Glutamatergic neuron (in vitro differentiated cells): ENCODE measurements around the gene ZNF619. TPM values are rescaled to one million over a fixed set of nuclear protein-coding genes. Genes with fewer than 3 reads are reported as not detected.

ENCODE experiments used
- DNase-seq: peaks from one replicate; pipeline ENCODE4 v3.0.0; 2022
- H3K27ac Mint-ChIP-seq: one replicate; pipeline ENCODE4 v1.8.0; 2020; ENCODE audit warnings: mild to moderate bottlenecking, mixed read lengths, inconsistent platforms; ENCODE audit not compliant: unreplicated experiment
- H3K27me3 Mint-ChIP-seq: one replicate; pipeline ENCODE4 v1.8.0; 2020; ENCODE audit warnings: mild to moderate bottlenecking, moderate library complexity, mixed read lengths, inconsistent platforms; ENCODE audit not compliant: unreplicated experiment
- H3K36me3 Mint-ChIP-seq: one replicate; pipeline ENCODE4 v1.8.0; 2020; ENCODE audit warnings: mild to moderate bottlenecking, mixed read lengths, inconsistent platforms; ENCODE audit not compliant: unreplicated experiment
- H3K4me1 Mint-ChIP-seq: one replicate; pipeline ENCODE4 v1.8.0; 2020; ENCODE audit warnings: mild to moderate bottlenecking, low read depth, mixed read lengths, inconsistent platforms; ENCODE audit not compliant: unreplicated experiment
- H3K4me3 Mint-ChIP-seq: one replicate; pipeline ENCODE4 v1.8.0; 2020; ENCODE audit warnings: mild to moderate bottlenecking, mixed read lengths, inconsistent platforms; ENCODE audit not compliant: unreplicated experiment
- H3K9me3 Mint-ChIP-seq: one replicate; pipeline ENCODE4 v1.8.0; 2020; ENCODE audit warnings: mild to moderate bottlenecking, moderate library complexity, mixed read lengths, inconsistent platforms; ENCODE audit not compliant: unreplicated experiment
- total RNA-seq: library from RNA; stranded (reverse); fragmentation: NEBNext Ultra II Directional; extraction: Animal tissue kit (Norgen Biotek cat#: 25700); gene quantifications from one replicate; pipeline ENCODE4 v1.2.1, GENCODE V29; 2021; ENCODE audit not compliant: unreplicated experiment
- TF ChIP-seq, protein P1 (sequence below): fragments of 200-600 bp; sonication (generic); IDR thresholded peaks from one replicate; pipeline ENCODE4 v1.5.0; 2021; ENCODE audit not compliant: partially characterized antibody, unreplicated experiment

Gene ZNF619
- total RNA-seq, 1 donor from 2014 or later, result 7.2 TPM

DNA sequence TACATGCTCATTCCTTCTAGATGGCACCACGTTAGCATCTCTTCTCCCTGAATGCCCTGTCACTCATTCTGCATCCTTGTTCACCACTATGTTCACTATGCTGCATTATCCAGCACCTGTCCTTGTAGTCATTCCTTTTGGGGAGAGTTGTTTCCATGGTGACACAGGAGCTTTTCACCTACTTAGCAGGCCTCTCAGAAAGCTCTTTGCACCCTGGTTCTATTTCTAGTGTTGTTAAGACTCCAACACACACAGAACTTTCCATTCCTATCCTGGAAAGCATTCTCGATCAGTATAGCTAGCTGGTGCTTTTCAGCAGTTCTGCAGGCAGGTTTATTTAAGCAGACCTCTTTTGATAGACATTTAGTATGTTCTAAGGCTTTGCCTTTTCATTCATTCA, 26.5 kb upstream of the ZNF619 start:
- Mint-ChIP-seq H3K4me3 (no peak overlapping the region), H3K4me1 (peaks cover 4% of the 10 kb centered on the region), H3K36me3 (no peaks in the 10 kb centered on the region), H3K9me3 (peaks cover 8% of the 10 kb centered on the region), H3K27me3 (peaks cover 7% of the 10 kb centered on the region), H3K27ac (no peak overlapping the region)
- TF ChIP-seq, protein P1, sequence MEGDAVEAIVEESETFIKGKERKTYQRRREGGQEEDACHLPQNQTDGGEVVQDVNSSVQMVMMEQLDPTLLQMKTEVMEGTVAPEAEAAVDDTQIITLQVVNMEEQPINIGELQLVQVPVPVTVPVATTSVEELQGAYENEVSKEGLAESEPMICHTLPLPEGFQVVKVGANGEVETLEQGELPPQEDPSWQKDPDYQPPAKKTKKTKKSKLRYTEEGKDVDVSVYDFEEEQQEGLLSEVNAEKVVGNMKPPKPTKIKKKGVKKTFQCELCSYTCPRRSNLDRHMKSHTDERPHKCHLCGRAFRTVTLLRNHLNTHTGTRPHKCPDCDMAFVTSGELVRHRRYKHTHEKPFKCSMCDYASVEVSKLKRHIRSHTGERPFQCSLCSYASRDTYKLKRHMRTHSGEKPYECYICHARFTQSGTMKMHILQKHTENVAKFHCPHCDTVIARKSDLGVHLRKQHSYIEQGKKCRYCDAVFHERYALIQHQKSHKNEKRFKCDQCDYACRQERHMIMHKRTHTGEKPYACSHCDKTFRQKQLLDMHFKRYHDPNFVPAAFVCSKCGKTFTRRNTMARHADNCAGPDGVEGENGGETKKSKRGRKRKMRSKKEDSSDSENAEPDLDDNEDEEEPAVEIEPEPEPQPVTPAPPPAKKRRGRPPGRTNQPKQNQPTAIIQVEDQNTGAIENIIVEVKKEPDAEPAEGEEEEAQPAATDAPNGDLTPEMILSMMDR, result no peak
- no peak for DNase-seq

DNA sequence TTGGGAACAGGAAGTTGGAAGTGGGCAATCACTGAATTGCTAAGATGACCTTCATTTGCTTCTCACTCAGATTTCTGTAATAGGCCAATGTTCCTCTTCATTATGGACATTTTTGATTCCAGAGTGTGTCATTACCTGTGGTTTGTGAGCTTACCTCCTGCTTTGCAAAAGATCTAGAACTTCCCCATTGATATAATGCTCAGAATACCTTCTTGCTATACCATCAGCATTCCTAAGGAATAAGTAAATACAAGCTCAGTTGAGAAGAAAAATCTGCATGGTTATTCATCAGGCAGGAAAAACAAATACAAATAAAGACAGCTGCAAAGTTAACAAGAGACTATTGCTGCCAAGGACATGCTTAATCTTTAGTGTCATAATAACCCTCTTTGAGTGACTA, 25.4 kb upstream of the ZNF619 start:
- peaks cover 7% of the 10 kb centered on the region for H3K27me3 Mint-ChIP-seq
- peaks cover under 1% of the 10 kb centered on the region for H3K36me3 Mint-ChIP-seq
- no peak for DNase-seq
- H3K27ac Mint-ChIP-seq, result no peak overlapping the region
- H3K4me3 Mint-ChIP-seq, result no peak overlapping the region
- peaks cover 8% of the 10 kb centered on the region for H3K9me3 Mint-ChIP-seq
- peaks cover 4% of the 10 kb centered on the region for H3K4me1 Mint-ChIP-seq
- TF ChIP-seq, protein P1, result no peak

DNA sequence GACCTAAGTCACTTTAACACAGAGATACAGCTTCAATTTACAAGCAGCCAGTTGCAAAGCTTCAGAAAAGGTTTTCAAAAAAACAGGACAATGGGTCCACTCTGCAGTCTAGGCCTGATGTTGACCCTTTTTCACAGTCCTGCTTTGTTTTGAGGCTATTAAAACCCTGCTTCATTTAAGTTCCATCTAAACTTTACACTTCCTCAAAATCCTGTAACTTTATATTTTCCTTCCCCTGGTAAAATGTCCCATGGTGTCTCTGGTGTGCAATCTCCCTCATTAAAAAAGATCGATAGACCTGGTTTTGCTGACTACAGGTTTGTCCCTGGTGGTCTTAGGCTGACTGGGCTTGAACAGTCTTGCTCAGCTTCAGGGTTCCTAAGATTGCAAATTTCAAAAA, 24.9 kb upstream of the ZNF619 start:
- H3K4me3 Mint-ChIP-seq, result peak overlapping the region; percentile 97
- no peak for DNase-seq
- H3K27ac Mint-ChIP-seq, result peak overlapping the region; percentile 100
- TF ChIP-seq, protein P1, result no peak
- H3K9me3 Mint-ChIP-seq, result peaks cover 8% of the 10 kb centered on the region
- H3K27me3 Mint-ChIP-seq, result peaks cover 9% of the 10 kb centered on the region
- H3K4me1 Mint-ChIP-seq, result peaks cover 4% of the 10 kb centered on the region
- H3K36me3 Mint-ChIP-seq, result peaks cover 5% of the 10 kb centered on the region

DNA sequence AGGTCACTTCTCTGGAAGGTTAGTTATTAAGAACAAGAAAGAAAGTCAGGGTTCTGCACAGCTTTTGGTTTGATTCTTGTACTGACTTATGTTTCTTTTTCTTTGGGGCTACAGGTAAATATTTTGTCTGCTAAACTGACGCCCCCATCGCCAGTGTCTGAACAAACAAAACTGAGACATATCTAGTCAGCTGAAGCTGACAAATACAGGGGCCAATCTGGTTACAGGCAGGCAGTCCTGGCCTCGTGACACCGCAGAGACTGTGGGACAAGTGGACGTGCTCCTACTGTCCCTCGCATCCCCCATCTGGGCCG, 24.4 kb upstream of the ZNF619 start:
- peaks cover 5% of the 10 kb centered on the region for H3K36me3 Mint-ChIP-seq
- H3K27me3 Mint-ChIP-seq, result peaks cover 9% of the 10 kb centered on the region
- peak overlapping the region; percentile 100 for H3K27ac Mint-ChIP-seq
- DNase-seq, result no peak
- H3K4me3 Mint-ChIP-seq, result peak overlapping the region; percentile 97
- H3K9me3 Mint-ChIP-seq, result peaks cover 8% of the 10 kb centered on the region
- peaks cover 4% of the 10 kb centered on the region for H3K4me1 Mint-ChIP-seq
- TF ChIP-seq, protein P1, result no peak

- peaks cover 9% of the 10 kb centered on the region for H3K27me3 Mint-ChIP-seq
Measured at GRCh38 chr3:40452876-40453730, 23.8 kb upstream of the ZNF619 start.

More at GRCh38 chr3:40452876-40453730, 23.8 kb upstream of the ZNF619 start:
- H3K36me3 Mint-ChIP-seq, result peaks cover 5% of the 10 kb centered on the region
- TF ChIP-seq, protein P1, result no peak
- peak overlapping the region; percentile 97 for H3K4me3 Mint-ChIP-seq
- peaks cover 8% of the 10 kb centered on the region for H3K9me3 Mint-ChIP-seq
- peak overlapping the region; percentile 100 for H3K27ac Mint-ChIP-seq
- DNase-seq, result peak; percentile 97
- H3K4me1 Mint-ChIP-seq, result peaks cover 4% of the 10 kb centered on the region
